Activated CD4-positive, alpha-beta T cell treated with anti-CD3 and anti-CD28 coated beads for 48 hours (primary cell): ENCODE measurements around the gene H1-8.
"Not testable (repeated sequence)": the region's sequence is repeated elsewhere in the genome, so short reads cannot be mapped to it uniquely, and the experiment has no call there.

Experiments used
- DNase-seq: peaks from one replicate; pipeline ENCODE4 v3.0.0-alpha.2; 2020

The H1-8 gene, protein sequence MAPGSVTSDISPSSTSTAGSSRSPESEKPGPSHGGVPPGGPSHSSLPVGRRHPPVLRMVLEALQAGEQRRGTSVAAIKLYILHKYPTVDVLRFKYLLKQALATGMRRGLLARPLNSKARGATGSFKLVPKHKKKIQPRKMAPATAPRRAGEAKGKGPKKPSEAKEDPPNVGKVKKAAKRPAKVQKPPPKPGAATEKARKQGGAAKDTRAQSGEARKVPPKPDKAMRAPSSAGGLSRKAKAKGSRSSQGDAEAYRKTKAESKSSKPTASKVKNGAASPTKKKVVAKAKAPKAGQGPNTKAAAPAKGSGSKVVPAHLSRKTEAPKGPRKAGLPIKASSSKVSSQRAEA

DNA sequence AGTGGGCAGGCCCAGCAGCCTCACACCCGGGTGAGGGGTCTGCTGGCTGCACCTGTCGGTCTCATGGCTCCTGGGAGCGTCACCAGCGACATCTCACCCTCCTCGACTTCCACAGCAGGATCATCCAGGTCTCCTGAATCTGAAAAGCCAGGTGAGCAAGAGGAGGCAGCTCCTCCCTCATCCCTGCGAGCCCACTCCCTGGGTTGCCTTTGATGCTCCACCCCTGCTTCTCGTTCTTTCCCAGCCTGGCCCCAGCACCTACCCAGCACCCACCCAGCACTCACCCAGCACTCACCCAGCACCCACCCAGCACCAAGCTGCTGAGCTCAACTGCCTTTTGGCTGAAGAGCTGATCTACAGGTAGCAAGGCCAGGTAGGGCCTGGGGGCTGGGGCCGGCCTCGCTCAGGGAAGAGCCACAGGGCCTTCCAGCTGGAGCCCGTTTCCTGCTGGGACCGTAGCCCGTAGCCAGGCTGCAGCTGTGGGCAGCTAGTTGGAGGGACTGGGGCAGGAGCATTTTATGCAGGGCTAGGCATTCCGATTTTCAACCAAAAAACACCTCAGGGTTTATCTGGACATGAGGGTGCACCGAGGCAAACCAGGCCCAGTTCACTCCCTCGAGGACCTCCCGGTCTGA, at the start of gene H1-8:
H1-8 (plus strand) TSS at position 20 of the 635 bp plus-strand sequence; CDS start at position 64, 44 bp downstream.
- DNase-seq, result no peak

DNA sequence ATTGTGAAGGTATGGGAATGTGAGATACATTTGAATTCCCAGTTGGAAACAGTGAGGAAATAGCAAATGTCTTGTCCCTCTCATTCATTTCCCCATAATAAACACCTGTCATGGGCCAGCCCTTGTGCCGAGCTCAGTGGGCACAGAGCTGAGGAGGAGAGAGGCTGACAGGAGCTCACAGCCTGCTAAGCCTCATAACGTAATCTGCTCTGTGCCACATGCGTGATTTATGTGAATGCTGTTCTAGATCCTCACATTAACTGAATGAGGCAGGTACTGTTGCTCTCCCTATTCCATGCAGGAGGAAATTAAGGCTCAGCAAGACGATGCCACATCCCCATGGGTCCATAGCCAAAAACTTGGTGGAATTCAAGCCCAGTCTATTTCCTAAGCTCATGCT, 49.8 kb upstream of the H1-8 start:
- no peak for DNase-seq

DNA sequence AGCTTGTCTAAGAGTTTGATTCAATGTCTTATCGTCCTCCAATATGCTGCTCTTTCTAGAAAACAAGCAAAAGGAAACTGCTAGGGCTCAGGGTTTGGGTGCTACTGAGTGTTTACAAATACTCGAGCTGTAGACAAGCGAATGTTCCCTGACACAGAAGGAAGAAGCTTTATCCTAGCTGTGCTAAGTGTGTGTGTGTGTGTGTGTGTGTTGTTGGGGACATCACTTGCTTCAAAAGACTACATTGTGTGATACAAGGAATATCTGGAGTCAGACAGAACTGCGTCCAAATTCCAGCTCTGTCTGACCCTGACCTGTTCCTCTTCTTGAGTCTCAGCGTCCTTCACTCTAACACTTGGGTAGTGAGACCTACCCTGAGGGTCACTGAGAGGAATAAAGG, 48.5 kb upstream of the H1-8 start:
- DNase-seq, result not testable (repeated sequence)

DNA sequence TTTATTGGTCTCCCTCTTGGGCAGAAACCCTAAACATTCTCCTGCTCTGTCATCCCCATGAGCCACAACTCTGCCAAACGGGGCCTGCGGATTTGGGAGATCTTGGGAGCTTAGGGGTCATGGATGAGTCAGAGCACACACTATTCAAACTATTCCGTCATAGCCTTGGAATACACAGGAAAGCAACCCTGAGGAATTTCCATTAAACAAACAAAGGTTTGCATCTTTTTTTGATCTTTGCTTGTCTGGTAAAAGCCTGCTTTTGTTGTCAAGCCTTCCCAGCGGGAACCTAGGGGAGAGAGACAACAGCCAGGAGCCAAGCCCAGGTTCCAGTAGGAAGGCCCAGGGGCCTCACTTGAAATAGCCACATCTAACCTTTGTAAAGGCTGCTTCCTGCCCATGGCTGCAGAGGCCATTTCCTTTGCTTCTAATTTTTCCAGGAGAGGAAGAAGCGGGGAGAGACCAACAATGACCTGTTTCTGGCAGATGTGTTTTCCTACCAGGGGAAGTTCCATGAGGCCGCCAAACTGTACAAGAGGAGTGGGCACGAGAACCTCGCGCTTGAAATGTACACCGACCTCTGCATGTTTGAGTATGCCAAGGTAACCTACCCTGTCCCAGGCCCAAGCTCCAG, 47.9 kb upstream of the H1-8 start:
- DNase-seq, result not testable (repeated sequence)

DNA sequence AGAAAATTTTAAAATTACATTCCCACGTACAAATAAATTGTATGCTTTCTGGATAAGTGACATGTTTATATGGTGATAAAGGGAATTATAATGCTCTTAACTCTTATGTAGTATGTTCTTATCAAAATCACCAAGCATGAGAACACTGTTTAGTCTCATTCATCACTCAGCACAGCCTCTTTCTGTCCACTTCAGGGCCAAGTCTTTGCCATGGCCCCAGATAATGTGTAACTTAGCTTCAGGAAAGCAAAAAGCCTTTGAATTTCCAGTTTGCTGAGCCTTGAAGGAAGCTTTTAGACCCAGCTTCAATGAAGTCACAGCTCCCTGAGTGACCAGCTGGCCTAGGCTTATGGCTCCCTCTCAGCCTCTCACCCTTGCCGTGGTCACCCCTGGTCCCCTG, 45.1 kb upstream of the H1-8 start:
- DNase-seq, result not testable (repeated sequence)

DNA sequence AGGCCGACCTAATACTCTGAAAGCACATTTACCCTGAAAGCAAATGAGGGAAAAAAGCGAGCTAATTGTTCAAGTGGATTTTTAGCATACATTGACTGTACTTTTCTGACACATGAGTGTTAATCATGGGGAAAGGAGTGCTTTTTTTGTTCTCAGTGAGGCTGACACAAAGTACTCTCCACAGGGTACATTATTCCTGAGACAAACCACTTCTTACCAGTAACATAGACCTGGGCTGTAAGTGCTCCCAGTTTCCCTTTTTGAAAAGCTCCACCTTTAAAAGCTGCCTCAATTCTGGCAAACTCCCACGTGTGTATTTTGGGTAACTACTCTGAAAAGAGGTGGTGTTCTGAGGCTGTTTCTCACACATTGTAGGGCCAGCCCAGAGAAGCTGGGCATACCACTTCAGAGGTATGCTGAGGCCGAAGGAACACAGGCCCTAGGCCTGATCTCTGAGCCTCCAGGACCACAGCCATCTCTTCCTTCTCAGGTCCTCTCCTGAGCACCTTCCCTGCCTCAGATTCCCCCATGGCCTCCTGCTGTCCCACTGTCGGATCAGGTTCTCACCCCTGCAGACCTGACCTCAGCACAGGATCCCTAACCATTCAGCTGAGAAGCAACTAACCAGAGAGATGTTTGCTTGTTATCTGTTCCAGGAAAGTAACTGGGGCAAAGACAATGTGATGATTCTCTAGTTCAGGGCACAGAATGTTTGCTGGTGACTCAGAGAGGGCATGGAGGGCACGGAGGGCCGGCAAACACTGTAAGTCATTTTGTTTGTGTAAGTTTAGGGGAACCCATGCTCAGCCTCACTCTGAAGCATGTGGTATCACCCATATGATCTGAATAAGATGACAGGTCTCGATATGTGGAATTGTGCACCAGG, 44.1 kb upstream of the H1-8 start:
- not testable (repeated sequence) for DNase-seq

DNA sequence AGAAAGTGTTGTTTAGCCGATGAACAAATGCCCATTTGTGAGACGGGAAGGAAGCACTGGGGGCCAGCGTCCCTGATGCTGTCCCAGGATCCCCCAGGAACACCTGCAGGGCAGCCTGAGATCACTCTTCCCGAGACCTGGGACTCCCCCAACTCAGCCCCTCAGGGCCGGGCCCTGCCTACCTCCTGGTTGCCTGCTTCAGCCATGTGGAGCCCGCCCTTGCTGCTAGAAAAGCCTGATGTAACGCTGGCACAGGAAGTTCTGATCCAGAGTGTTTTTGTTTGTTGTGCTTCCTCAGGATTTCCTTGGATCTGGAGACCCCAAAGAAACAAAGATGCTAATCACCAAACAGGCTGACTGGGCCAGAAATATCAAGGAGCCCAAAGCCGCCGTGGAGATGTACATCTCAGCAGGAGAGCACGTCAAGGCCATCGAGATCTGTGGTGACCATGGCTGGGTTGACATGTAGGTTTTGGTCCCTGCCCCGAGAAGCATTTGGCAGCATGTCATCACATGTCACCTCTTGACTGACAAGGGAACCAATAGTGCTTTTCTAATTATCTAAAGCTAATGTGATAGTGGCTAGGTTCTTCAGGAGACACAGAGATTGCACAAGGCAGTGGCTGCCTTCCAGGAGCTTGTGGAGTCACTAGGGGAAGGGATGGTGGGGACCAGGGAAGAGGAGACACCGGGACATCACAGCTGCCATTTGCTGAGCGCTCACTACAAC, 43.2 kb upstream of the H1-8 start:
- not testable (repeated sequence) for DNase-seq

DNA sequence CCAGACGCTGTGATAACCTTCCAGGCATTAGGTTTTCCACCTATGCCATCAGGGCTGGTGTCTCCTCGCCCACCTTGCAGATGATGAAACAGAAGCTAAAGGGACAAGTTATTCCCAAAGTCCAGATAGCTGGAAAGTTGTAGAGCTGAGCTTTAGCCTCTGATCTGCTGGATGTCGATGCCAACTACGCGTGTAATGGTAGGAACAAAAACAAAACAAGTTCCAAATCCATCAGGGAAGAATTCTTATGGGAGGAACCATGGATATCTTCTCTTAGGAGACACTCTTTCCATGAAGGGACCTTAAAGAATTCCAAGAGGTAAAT, 42.7 kb upstream of the H1-8 start:
- DNase-seq, result no peak

DNA sequence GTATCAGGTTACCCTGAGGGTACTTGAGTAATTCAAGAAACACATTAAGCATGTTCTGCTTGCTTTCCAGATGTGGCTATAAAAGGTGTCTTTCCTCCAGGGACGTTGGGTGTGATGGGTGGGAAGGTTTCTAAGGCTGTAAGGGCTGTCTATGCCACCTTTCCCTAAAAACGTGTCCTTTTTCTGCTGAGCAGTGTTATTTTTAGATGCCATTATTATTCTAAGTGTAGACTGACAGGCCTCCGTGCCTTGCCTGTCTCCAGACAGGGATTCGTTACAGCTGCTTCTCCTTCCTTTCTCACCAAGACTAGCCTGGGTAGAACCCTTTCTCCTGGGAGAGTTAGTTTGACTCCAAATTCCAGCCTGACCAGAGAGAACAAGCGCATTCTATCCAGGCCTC, 41.3 kb upstream of the H1-8 start:
- no peak for DNase-seq

DNA sequence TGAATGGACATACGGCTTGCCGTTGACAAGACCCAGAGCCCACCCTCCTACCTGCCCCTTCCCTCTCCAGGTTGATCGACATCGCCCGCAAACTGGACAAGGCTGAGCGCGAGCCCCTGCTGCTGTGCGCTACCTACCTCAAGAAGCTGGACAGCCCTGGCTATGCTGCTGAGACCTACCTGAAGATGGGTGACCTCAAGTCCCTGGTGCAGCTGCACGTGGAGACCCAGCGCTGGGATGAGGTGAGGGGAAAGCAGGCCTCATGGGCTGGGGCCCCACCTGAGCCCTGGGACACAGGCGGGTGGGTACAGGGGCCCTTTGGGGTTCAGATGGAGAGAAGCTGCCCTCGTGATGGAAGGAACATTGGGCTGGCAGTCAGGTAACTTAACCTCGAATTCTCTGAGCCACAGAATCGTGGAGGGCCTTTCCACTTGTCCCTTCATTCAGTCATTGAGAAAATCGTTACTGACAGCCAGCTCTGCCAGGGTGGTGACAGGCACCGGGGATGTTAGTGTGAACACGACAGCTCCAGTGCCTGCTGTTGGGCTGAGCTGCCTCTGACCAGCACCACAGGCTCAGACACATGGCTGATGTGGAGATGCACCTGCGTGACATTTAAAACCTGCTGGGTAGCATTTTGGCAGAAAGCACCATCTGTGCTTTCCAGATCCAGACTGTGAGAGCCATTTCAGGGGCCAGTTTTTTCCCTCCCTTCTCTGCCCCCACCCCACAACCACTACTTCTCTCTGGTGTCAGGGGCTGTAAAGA, 40.1 kb upstream of the H1-8 start:
- DNase-seq, result no peak

DNA sequence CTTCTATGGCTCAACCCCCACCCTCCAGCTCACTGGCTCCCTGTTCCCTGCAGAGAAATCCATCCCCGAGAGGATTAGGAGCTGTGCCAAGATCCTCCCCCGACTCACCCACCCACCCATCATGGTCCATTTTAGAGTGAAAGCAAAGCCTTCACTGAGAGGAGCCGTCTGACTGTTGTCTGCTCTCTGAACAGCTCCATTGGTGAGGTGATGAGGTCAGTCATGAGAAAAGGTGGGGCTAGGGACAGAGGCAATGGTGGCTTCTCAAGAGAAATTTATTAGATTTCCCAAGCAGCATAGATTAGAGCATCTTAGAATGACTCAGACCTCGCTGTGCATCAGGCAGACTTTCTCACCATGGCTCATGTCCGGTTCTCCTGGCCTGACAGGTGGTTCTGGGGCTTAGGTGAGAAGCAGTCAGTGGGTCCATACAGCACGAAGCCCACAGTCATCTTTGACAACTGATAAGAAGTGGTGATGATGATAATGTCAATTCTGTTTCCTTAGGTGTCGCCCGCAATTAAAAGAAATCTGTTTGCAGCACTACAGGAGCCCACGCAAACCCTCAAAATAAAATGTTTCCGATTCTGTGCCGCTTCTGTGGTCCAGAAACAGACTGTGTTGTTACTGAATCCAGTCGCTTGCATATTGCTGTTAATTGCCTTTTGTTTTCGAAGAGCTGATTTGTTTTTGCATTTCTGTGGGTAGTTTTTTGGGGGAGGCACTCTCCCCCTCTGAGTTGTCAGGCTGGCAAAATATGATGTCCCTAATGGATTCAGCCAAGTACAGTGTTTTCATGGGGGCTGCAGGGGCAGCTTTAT, 39.3 kb upstream of the H1-8 start:
- no peak for DNase-seq

DNA sequence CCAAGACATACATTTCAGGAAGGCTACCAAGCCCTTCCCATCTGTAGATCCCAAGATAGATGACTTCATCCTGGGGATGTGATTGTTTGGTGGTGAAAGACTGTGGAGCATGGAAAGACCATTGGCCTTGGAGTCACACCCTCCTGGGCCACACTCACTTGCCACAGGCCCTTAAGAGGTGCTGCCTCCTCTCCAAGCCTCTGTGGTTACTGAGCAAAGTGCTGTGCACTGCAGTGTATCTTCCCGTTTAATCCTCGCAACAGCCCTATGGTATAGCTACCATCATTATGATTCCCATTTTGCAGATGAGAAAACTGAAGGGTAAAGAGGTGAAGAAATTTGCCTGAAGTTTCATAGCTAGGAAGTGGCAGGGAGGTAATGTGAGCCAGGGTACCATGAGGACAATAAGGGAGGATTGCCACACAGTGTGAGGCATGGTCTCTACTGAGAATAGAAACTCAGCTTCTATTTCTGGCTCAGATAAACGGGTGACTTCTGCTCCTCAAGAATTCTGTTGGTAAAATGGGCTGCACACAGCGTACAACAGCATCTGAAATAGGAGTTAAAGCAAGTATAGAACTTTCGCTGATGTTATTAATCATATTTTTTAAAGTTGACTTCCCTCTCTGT, 38.4 kb upstream of the H1-8 start:
- no peak for DNase-seq

DNA sequence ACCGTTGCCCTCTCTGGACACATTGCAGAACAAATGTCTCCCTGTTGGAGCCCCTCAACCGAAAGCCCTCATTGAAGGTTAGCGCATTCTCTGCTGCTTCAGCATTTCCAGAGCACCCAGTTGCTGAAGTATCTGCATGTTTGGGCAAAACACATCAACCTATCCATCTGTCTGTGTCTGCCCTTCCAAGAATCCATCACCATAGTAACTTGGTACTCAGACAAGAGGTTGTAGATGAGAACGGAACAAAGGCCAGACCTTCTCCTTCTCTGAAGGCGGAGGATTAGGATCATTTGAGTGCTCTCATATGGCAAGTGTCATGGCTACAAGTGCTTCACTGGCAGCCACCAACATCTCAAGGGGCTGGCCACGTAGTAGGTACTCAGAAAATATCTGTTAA, 37.6 kb upstream of the H1-8 start:
- no peak for DNase-seq

DNA sequence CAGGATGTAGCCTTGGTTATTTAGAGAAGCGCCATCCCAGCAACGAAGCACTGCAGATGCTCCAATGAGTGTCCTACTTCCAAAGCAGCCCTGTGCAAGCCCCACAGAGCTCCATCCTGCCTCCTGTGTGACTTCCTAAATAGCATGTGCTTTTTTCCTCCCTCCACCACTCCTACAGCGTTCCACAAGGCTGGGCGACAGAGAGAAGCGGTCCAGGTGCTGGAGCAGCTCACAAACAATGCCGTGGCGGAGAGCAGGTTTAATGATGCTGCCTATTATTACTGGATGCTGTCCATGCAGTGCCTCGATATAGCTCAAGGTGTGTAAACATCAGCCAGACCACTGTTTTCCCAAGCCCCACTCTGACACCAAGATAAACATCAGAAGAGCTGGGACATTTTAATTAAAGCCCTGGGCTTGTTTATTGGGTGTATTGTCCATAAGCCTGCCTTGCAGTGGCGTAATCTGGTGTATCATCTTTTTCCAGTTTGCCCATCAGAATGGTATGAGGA, 36.7 kb upstream of the H1-8 start:
- no peak for DNase-seq

DNA sequence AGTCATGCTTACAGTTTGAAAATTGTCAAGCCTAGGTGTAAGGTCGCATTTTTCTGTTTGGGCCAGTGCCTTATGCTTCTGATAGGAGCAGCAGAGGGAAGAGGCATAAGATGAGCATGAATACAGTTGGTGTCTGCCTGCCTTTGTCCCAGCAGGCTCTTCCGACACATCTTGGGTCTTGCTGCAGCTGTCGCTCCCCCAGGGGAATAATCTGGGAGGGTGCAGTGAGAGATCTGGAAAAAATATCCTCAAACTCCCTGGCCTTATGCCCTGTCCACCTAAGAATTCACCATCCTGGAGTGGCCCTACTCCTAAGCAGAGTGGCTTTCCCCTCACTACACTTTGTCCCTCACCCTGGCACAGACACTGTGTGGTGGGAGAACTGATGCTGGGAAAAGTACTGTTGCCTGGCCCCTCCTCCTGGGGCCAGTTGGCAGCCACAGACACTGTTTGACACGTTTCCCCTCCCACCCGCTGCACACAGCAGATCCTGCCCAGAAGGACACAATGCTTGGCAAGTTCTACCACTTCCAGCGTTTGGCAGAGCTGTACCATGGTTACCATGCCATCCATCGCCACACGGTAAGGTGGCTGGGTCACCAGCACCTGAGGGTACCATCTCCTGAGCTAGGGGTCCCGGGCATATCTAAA, 35.7 kb upstream of the H1-8 start:
- no peak for DNase-seq

DNA sequence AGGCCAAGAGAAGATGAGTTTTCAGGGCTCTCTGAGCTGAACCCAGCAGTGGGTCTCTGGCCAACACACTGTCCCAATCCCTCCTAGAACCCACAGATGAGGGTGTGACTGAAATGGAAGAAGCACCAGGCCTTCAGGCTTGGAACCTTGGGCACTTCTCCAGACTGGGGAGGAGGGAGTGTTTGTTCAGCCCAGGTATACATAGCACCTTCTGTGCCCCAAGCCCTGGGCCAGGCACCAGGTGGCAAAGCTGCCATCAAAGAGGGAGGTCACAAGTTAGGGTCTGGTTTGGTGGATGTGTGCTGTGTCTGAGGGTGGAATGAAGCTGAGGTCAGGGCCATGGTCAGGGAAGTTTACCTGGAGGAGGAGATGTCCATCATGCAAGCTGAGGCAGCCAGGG, 30.4 kb upstream of the H1-8 start:
- DNase-seq, result no peak

DNA sequence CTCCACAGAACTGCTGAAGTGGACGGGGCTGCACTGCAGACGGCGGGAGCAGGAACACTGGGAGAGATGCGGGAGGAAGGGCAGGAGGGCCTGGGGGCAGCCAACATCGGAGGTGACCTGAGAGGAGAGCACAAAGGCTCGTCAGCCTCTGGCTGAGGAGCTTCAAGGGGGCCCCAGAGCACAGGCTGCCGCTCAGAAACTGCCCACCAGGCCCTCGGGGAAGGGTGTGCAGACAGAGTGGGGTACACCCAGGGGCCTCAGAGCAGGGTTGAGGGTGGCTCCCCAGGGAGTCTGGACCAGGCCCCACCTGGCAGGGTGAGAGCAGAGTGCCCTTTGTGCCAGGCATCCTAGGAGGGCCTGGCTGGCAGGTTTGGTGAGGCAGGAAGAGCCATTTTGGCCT, 29.3 kb upstream of the H1-8 start:
- no peak for DNase-seq

DNA sequence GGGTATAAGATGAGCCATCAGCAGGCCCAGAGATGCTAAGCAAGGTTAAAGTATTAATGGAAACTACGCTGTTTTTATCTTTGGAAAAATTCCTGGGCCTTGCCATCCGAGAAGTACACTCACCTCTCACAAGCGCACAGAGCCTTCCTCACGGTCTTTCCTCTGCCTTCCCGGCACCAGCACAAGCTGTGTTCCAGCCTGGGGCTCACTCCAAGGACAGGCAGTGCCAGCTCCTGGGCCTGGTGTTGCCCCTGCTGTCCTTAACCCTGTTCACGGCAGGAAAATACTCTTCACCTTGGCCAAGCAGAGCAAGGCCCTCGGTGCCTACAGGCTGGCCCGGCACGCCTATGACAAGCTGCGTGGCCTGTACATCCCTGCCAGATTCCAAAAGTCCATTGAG, 28.9 kb upstream of the H1-8 start:
- DNase-seq, result no peak

DNA sequence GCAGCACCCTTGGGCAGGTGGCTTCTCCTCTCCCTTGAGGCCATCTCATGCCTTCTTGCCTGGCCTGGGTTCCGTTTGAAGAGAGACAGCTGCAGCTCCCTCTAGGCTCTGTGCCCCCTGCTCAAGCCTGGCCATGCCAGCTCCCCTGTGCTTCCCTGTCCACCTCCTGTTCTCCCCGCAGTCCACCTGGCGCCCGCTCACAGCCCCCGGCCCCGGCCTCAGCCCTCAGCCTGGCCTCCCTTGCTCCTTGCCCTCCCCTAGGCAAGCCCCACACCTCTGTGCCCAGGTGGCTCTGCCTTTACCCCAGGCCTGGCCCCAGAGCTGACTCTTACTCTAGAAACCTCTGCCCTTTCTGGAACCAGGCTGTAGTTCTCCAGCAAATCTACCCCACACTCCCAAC, 28.4 kb upstream of the H1-8 start:
- DNase-seq, result no peak
